NCI-H748 (cell line): ENCODE results near the gene NSDHL.

ENCODE experiments used
- DNase-seq: peaks from one replicate; lab custom pipeline; 2025; ENCODE audit not compliant: unreplicated experiment; lab: John Stamatoyannopoulos, UW

NSDHL gene

DNA sequence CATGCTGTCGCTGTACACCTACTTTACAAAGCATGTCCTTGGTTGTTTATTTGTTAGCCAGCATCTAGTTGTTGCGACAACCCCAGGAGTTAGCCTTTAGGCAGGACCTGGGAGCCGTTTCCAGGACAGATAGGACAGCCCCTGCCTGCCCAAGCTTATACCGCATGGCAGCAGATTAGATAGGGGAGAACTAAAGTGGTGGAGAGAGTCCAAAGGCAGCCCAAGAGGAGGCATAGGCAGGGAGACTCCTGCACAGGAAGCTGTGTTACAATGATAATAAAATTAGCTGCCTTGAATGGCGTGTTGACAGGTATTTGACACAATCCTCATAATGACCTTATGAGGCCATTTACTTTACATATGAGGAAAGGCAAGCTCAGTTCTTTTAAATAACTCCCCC, 13.0 kb downstream of the NSDHL start:
- no peak for DNase-seq

DNA sequence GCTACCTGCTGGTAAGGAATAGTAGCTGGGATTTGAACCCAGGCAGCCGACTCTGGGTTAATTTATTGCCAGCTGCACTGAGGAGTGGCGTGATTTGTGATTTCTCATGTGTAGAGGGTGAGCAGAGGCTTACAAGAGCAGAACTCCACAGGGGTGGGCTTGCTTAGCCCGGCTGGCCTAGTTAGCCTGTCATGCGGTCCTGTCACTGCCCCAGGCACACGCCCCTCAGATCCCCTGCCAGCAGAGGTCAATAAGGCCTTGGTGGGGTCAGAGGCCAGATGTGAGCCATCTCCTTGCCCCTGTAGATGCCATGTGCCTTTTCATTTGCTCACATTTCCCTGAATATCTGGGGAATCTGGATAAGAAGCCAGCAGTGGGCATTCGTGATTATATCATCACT, 13.4 kb downstream of the NSDHL start:
- DNase-seq: no peak

DNA sequence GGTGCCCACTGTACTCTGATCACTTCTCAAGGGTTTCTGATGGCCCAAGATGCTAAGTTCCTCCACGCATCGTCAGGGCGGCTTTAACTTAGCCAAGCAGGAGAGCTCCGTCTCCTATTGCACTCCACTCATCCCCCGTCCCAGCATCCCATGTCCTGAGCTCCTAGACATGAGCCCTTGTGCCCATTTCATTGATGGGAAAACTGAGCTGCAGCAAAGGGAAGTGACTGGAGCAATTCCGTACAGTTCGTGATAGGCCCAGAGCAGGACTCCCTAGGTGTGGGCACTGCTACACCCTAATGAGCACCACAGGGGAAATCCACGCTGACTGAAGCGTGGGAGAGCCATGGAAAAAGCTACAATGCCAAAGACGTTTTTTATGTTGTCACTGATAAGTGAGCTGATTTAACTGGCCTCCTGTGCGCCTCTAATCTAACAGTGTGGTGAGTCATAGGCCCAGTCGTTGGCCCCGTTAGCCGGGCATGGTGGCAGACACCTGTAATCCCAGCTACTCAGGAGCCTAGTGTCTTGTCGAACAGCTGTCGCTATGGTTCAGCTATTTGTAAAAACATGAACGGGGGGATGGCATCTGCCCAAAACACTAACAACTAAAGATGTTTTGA, 14.9 kb downstream of the NSDHL start:
- DNase-seq: no peak

DNA sequence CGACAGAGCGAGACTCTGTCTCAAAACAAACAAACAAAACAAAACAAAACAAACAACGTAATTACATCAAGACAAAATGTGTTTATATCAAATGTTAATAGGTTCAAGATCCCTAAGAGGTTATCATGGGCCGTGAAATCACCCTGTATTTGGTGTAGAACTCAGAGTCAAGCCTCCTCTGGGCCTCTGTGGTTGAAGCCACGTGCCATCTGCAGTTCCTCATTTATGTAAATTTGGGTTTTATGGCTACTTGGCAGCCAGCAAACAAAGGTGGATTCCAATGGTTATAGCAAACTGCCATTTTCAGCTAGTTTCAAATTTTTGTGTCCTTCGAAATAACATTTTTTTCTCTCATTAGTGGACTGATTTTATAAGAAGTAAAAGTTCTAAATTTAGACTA, 16.4 kb downstream of the NSDHL start:
- no peak for DNase-seq

DNA sequence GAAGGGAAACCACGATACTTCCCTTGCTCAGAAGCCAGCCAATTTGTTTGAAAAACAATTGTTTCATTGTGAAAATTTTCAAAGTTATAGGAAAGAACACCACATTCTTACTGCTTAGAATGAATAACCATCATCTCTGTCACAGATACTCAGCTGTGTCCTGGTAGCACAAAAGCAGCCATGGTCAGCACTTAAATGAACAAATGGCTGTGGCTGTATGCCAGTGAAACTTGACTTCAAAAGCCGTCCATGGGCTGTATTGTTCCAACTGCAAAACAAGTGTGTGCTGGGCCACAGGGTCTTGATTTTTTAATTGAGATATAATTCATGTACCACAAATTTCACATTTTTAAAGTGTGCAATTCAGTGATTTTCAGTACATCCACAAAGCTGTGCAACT, 19.6 kb downstream of the NSDHL start:
- no peak for DNase-seq

DNA sequence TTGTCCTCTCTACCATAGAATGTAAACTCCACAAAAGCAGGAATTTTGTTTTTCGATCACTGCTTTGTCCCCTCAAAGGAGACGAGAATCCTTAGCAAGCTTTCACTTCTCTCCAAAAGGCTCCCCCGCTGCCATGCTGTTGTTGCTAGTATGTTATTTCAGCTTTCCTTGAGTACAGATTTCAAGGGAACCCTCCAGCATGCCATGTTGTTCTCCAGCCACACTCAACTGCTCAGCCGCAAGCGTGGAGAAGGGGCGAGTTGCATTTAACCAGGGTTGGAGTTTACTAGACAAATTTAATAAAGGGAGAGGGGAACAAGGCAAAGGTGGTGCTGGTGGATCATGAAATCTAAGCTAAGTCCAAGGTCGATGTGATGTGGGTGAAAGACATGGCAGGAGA, 23.1 kb downstream of the NSDHL start:
- DNase-seq: no peak

DNA sequence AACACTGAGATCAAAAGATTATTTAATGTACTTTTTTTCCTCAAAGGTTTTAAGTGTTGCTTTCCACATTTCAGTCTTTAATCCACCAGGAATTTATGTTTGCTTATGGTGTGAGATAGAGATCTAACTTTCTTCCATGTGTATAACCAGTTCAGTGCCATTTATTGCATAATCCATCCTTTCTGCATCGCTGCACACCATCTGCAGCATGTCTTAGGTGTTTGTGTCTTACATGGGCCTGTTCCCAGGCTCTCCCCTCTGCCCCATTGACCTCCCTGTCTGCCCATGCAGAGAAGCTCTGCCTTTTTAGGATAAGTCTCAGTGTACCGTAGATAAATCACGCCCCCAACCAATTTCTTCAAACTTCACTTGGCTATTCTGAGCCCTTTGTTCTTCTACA, 30.3 kb downstream of the NSDHL start:
- DNase-seq: no peak

DNA sequence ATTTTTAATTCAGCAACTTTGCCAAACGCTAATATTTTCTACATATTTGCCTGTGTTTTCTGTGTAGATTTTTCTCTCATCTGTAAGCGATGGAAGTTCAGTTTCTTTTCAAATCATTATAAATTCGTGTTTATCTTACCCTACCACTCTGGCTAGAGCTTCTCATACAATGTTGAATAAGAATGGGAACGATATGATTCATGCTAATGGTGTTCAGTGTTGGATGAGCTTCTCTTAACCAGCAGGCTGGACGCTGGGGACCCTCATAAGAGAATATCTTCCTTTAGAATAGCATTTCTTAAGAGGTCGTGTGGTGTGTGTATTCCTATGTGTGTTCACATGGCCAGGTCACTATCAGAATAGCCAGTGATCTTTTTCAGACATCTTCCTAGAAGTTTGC, 31.0 kb downstream of the NSDHL start:
- no peak for DNase-seq

DNA sequence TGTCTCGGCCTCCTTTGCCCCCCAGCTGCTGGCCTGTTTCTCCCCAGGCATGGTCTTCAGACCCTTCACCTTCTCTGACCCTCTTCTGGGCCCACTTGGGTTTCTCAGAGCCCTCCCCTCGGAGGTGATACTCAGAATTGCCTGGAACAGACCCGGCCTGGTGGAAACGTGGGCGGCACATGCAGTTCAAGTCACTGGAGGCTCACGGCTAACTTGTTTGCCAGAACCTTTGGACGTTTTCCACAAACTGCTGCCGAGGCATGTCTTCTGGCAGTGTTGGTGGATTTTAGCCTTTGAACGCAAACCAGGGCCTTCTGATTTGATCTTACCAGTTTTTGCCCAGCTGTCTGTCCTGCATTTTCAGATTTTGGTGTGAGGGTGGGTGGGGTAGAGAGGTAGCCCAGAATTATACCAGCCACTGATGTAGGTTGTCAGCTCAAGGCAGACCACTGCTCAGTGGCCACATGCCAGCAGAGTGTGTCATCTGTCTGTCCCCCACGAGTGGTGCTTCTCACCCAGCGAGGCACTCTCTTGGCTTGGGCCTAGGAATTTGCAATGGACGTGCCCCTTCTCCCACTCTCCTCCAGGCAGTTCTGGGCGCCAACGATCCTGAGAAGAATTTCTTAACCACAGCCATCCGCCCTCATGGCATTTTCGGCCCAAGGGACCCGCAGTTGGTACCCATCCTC, 34.5 kb downstream of the NSDHL start:
- no peak for DNase-seq

DNA sequence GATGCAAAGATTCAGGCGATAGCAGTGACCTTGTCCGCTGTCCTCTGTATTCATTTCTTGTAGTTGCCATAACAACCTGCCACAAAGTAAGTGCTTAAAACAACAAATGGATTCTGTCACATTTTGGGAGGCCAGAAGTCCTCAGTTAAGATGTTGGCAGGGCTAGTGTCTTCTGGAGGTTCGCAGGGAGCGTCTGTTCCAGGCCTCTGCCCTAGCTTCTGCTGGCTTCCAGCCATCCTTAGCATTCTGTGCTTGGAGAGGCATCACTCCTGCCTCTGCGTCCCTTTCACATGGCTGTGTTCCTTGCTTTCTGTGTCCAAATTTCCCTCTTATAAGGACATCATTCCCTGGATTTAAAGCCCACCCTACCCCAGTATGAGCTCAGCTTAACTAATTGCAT, 35.5 kb downstream of the NSDHL start:
- no peak for DNase-seq

DNA sequence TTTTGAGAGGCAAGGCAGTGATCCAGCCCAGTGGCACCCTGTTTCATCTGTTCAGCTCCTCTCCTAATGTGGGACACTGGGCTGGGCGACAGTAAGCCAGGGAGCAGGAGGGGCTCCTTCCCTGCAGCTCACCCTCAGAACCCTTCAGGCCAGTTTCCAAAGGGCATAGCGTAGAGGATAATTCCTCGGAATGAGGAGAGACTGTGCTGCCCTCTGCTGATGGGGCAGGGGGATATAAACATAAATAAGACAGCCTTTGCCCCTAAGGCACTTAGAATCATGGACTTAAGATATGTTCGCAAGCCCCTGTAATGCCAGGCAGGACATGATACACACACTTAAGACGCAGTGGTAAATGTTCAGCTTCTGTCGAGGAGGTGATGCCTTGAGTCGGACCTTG, 39.1 kb downstream of the NSDHL start:
- DNase-seq: no peak

DNA sequence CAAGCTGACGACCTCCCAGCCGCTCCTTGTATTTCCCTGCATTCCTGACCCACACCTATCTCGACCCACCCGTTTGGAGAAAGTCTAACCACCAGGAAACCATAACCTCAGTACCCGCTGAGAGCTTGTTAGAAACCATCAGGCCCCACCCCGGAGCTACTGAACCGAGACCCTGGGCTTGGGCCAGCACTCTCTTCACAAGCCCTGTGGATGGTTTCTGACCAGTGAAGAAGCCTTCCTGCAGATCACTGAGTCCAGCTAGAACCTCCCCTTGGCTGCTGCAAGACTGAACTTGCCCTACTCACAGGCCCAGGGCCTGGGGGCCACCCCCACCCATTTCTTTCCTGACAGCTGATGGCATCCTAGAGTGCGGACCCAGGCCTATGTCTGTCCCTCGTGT, 40.4 kb downstream of the NSDHL start:
- no peak for DNase-seq

DNA sequence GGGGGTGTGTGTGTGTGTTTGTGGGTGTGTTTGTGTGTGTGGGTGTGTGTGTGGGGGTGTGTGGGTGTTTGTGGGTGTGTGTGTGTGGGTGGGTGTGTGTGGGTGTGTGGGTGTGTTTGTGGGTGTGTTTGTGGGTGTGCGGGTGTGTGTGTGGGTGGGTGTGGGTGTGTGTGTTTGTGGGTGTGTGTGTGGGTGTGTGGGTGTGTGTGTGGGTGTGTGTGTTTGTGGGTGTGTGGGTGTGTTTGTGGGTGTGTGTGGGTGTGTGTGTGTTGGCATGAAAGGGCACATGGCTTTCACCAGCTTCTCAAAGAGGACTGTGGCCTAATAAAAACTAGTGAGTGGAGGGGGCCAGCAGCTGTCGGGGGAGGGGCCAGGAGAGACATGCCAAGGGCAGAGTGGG, 41.7 kb downstream of the NSDHL start:
- DNase-seq: no peak

DNA sequence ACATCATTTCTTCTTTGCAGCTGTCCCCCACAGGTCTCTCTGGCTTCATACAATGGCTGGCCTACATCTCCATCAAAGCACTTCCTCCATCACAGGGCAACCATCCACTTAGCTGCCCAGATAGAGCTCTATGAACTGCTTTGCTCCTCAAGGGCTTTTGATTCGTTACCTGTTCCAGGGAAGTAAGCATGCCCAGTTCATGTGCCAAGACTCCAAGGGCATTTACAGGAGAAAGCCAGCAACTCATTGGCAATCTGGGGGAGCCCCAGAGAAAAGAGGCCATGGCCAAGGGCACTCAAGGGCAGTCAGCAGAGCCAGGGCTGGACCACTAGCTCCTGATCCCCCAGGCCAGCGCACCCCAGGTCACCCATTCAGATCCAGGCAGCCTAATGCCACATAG, 42.5 kb downstream of the NSDHL start:
- DNase-seq: no peak

DNA sequence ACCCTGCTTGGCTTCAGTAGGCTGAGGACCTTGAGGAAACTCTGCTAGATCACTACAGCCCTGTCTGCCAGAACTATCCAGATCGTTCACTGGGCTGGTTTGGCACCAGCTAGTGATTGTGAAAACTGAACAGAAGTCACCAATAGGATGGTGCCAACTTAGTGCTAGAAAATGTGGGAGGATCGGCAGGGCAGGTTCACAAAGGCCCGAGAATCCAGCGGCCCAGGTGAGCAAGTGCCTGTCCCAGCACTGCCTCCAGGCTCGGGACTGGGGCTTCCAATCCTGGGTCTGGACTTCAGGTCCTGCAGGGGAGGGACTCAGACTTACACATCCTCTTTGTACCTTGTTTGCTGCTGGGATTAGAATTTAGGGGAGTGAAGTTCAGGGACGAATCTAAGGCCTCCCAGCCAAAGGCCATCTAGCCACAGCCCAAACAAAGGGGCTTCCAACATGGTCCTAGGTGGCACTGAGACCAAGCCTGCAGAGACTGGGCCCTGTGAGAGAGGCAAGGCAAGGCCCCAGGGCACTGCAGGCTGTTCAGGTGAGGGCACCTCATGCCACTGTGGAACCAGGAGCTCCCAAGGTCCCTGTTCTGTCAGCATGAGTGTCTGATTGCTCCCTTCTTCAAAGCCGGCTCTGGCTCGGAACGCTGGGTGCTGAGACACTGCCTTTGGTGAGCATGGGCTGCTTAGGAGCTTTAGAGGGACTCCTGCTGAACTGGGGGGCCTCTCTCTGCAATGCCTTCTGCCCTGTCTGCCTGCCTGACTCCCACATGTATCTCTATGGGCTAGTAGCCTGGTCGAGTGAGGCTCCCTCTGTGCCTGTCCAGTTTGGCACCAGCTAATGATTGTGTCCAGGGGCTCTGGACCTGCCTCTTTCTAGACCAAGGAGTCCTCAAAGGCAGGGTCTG, 46.3 kb downstream of the NSDHL start:
- no peak for DNase-seq

DNA sequence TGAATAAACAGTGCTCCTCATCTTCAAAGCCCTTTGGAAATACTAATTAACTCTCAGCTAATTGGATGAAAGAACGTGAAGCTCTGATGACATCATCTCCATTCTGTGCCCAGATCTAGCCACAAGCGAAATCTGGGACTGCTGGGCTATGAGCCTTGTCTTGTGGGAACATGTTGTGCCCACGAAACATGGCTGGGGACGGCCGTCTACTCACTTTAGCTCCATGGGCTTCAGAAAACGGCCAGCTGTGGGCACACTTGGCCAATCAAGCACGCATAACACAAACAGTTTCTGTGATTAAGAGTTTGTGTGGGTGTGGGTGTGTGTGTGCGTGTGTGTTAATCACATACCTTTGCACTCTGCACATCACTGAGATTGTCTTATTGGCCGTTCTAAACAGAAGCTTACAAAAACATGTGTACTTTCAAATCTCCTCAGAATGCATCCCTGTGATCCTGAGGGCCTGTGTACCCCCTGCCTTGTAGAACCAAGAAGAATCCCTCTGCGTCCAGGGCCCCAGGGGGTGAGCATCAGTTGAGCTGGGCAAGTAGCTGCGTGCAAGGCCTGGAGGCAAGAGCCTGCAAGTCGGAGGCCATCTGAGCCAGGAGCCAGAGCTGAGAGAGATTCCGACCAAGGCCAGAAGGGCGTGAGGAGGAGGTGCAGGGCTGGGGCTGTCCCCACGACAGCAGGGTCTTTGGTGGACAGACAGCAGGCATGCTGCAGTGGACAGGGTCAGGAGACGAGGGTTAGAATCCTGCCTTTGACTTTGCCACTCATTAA, 48.3 kb downstream of the NSDHL start:
- DNase-seq: no peak

DNA sequence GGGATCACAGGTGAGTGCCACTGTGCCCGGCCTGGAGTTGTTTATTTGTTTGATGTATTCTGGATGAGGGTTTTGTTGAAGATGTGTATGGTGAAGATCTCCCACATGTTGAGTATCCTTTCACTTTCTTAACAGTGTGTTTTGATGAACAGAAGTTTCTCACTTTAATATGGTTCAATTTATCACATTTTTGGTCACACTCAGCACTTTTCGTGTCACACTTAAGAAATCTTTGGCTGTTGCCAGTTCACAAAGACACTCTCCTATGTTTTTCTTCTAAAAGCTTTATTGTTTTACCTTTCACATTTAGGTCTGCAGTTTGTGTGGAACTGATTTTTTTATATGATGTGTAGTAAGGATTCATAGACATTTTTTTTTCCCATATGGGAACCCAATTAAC, 50.4 kb downstream of the NSDHL start:
- no peak for DNase-seq

DNA sequence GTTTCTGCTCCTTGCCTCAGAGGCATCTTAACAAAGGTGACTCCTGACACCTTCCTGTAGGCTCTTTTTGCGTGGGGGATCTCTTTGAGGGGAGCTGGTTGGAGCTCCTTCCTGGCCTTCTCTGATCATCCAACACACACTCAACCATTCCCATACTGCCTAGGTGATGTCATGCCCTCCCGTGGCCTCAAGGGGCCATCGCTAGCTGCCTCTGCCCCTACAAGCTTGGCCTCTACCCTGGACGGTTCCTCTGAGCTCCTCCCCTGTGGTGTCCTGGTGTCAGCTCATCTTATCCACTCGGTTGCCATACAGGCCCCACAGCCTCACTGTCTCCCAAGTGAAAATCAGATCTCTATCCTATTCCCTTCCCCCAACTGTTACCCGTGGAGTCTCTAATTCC, 53.3 kb downstream of the NSDHL start:
- no peak for DNase-seq

DNA sequence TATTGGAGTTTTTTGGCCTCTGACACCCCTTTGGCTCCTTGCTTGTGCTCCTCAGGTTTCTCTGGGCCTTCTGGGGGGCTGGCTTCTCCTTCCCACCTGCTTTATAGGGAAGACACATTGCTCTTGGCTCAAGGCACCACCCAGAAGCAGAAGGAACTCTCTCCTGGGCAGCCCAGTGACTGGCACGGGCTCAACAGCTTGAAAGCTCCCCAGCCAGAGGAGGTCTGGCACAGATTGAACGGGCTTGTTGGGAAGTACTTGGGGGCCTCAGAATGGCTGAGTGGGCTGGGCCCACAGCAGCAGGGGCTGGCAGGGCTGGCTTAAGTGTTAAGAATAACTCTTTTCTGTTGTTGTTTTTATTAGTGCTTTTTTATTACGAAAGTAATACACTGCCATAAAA, 55.9 kb downstream of the NSDHL start:
- no peak for DNase-seq

DNA sequence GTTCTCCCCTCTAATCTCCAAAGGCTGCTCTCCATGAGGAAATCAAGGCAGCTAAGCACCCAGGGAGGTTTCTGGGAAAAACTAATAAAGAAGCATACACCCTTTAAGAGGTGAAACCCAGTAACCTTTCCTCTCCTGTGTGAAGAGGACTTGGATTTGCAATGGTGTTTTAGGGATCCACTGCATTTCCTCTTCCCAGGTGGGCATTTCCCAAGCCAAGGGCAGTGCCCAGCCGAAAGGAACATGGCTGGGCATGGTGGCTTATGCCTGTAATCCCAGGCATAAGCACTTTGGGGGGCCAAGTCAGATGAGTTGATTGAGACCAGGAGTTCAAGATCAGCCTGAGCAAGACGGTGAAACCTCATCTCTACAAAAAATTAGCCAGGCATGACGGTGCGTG, 61.6 kb downstream of the NSDHL start:
- no peak for DNase-seq
